Naive thymus-derived CD4-positive, alpha-beta T cell (primary cell): Measurements from ENCODE around the gene KREMEN1. TPM values are rescaled to one million over a fixed set of nuclear protein-coding genes. Genes with fewer than 3 reads are reported as not detected.

Source experiments
- ATAC-seq: fragments of 150-1000 bp; cut with Tn5 transposase; 2 replicates; pipeline ENCODE4 v1.10.0; 2021; ENCODE audit warnings: mild to moderate bottlenecking, moderate library complexity
- CTCF ChIA-PET: fragments of 350-600 bp; sonication (Branson Sonifier 250); formaldehyde crosslinking; loops from one replicate; lab custom pipeline; 2021; ENCODE audit warnings: antibody characterized with exemption; lab: Charles Lee
- POLR2A ChIA-PET: fragments of 350-600 bp; sonication (Branson Sonifier 250); formaldehyde crosslinking; loops from one replicate; lab custom pipeline; 2021; ENCODE audit warnings: antibody characterized with exemption, inconsistent platforms; lab: Charles Lee
- DNase-seq, 9 donors: peaks; one replicate each; pipeline versions ENCODE4 v3.0.0 to v3.0.0-alpha.2; 2020 to 2022; ENCODE audit warnings: mixed read lengths in 1 of 9
- H3K27ac ChIP-seq: one replicate; pipeline ENCODE4 v1.7.0; 2013; ENCODE audit warnings: mild to moderate bottlenecking, low read depth, low read length, moderate library complexity
- H3K27me3 ChIP-seq, 2 donors: one replicate each; pipeline ENCODE4 v1.7.0; 2013; ENCODE audit warnings: low read length in 2 of 2, mild to moderate bottlenecking in 2 of 2, moderate library complexity in 2 of 2; ENCODE audit not compliant: control insufficient read depth in 2 of 2, insufficient read depth in 2 of 2
- H3K36me3 ChIP-seq, 3 experiments: 1 replicate in 2 of 3; 2 replicates in 1 of 3; pipeline ENCODE4 v1.7.0; 2013; ENCODE audit warnings: low read length in 3 of 3, mild to moderate bottlenecking in 3 of 3, moderate library complexity in 1 of 3; ENCODE audit not compliant: insufficient read depth in 3 of 3, control insufficient read depth in 2 of 3
- H3K4me1 ChIP-seq, 2 donors: one replicate each; pipeline ENCODE4 v1.7.0; 2013; ENCODE audit warnings: low read length in 2 of 2, mild to moderate bottlenecking in 2 of 2, moderate library complexity in 1 of 2; ENCODE audit not compliant: control insufficient read depth in 2 of 2, insufficient read depth in 2 of 2
- H3K4me3 ChIP-seq: 2 replicates; pipeline ENCODE4 v1.7.0; 2013; ENCODE audit warnings: mild to moderate bottlenecking, low read length
- H3K9me3 ChIP-seq, 3 experiments: 1 replicate in 2 of 3; 2 replicates in 1 of 3; pipeline ENCODE4 v1.7.0; 2013; ENCODE audit warnings: low read length in 3 of 3; ENCODE audit not compliant: control insufficient read depth in 2 of 3
- H3K27ac Mint-ChIP-seq, 9 donors: one replicate each; pipeline ENCODE4 v1.8.0; 2020 to 2022; ENCODE audit warnings: mixed read lengths in 9 of 9, mild to moderate bottlenecking in 8 of 9, moderate library complexity in 5 of 9, inconsistent platforms in 2 of 9
- H3K27me3 Mint-ChIP-seq, 5 donors: one replicate each; pipeline ENCODE4 v1.8.0; 2021 to 2022; ENCODE audit warnings: mixed read lengths in 5 of 5, mild to moderate bottlenecking in 1 of 5
- H3K36me3 Mint-ChIP-seq, 5 donors: one replicate each; pipeline ENCODE4 v1.8.0; 2020 to 2022; ENCODE audit warnings: mixed read lengths in 5 of 5, mild to moderate bottlenecking in 3 of 5, inconsistent platforms in 1 of 5
- H3K4me1 Mint-ChIP-seq, 7 donors: one replicate each; pipeline ENCODE4 v1.8.0; 2020 to 2022; ENCODE audit warnings: mixed read lengths in 7 of 7, mild to moderate bottlenecking in 3 of 7, inconsistent platforms in 1 of 7
- H3K4me3 Mint-ChIP-seq, 10 donors: one replicate each; pipeline ENCODE4 v1.8.0; 2020 to 2022; ENCODE audit warnings: mild to moderate bottlenecking in 10 of 10, mixed read lengths in 10 of 10, moderate library complexity in 6 of 10, inconsistent platforms in 2 of 10
- H3K9me3 Mint-ChIP-seq, 11 donors: one replicate each; pipeline ENCODE4 v1.8.0; 2020 to 2022; ENCODE audit warnings: mixed read lengths in 11 of 11, mild to moderate bottlenecking in 4 of 11, inconsistent platforms in 1 of 11, moderate library complexity in 1 of 11
- intact Hi-C, 2 donors: fragments of 100-400 bp; cut with micrococcal nuclease; formaldehyde crosslinking; loops; one replicate each; pipeline ENCODE4 v1.15.1; 2023
- polyA plus RNA-seq, 2 donors: library from polyadenylated mRNA; unstranded; fragments of 300-500 nt; fragmentation: Illumina TruSeq; gene quantifications; one replicate each; pipeline ENCODE4 v1.2.3, GENCODE V29; 2021
- total RNA-seq, 6 experiments: library from RNA in 5 of 6; stranded (reverse) in 5 of 6; gene quantifications; 1 replicate in 5 of 6; 2 replicates in 1 of 6; pipeline ENCODE4 v1.2.3 and lab custom pipeline; 2021 to 2026

KREMEN1 gene
- total and polyA plus RNA-seq, 7 experiments from 2014 or later: 1.1 TPM; not detected in 6

GRCh38 chr22:29216873-29217666 lies 144.2 kb downstream of the KREMEN1 start:
- DNase-seq (no peak), ATAC-seq (peak; percentile 58)
- Mint-ChIP-seq H3K27ac (no peak overlapping the region), H3K4me3 (no peak overlapping the region), H3K36me3 (no peaks in the 10 kb centered on the region), H3K27me3 (no peaks in the 10 kb centered on the region), H3K4me1 (no peaks in the 10 kb centered on the region), H3K9me3 (no peaks in the 10 kb centered on the region)
- Histone ChIP-seq H3K27me3 (no peaks in the 10 kb centered on the region), H3K4me3 (no peak overlapping the region), H3K4me1 (no peaks in the 10 kb centered on the region), H3K9me3 (no peaks in the 10 kb centered on the region), H3K27ac (no peak overlapping the region), H3K36me3 (no peaks in the 10 kb centered on the region)
- intact Hi-C loops: no loop called here
- ChIA-PET POLR2A (no interaction called here), CTCF (no interaction called here)

Other genes with a start within 250 kb of the KREMEN1 start
- under 1 TPM; 0.59 to 0.98 (median 0.70) TPM for gene ZNRF3, start 189.5 kb upstream of the KREMEN1 start, total RNA-seq
- under 1 TPM; 0.22 to 0.62 TPM for gene ZNRF3, start 189.5 kb upstream of the KREMEN1 start, polyA plus RNA-seq
- gene C22orf31, start 11.2 kb upstream of the KREMEN1 start, total RNA-seq: not detected
- gene C22orf31, start 11.2 kb upstream of the KREMEN1 start, polyA plus RNA-seq: not detected
- gene EMID1, start 132.9 kb downstream of the KREMEN1 start, total RNA-seq: 1 to 10 TPM in 2 of 5 experiments, not detected in 3; 1.2 to 2.0 TPM
- gene EMID1, start 132.9 kb downstream of the KREMEN1 start, polyA plus RNA-seq: not detected
- gene RHBDD3, start 194.9 kb downstream of the KREMEN1 start, total RNA-seq: 10 to 100 TPM; 10.8 to 39.4 (median 14.7) TPM
- gene RHBDD3, start 194.9 kb downstream of the KREMEN1 start, polyA plus RNA-seq: 10 to 100 TPM in 1 of 2 donors, 1 to 10 TPM in 1; 8.1 to 13.0 TPM
- gene EWSR1, start 195.2 kb downstream of the KREMEN1 start, total RNA-seq: 100 to 1,000 TPM; 249 to 366 (median 273) TPM
- gene EWSR1, start 195.2 kb downstream of the KREMEN1 start, polyA plus RNA-seq: 100 to 1,000 TPM; 189 to 195 TPM
- gene GAS2L1, start 233.6 kb downstream of the KREMEN1 start, total RNA-seq: 1 to 10 TPM in 2 of 5 experiments, under 1 TPM in 2, not detected in 1; 0.37 to 7.5 (median 2.0) TPM
- gene GAS2L1, start 233.6 kb downstream of the KREMEN1 start, polyA plus RNA-seq: under 1 TPM in 1 of 2 donors, not detected in 1; 0.09 TPM
- 1 to 10 TPM in 2 of 5 experiments, under 1 TPM in 2, not detected in 1; 0.32 to 1.7 (median 0.89) TPM for gene RASL10A, start 242.7 kb downstream of the KREMEN1 start, total RNA-seq
- not detected for gene RASL10A, start 242.7 kb downstream of the KREMEN1 start, polyA plus RNA-seq